Inferior parietal cortex (tissue), 1 donor: ENCODE measurements around the gene LSM2.
"Not testable (repeated sequence)": the region's sequence is repeated elsewhere in the genome, so short reads cannot be mapped to it uniquely, and the experiment has no call there.

Experiments used
- DNase-seq: peaks from one replicate; pipeline ENCODE4 v3.0.0-alpha.2; 2016; ENCODE audit errors: extremely low spot score

The LSM2 gene

GRCh38 chr6:31797588-31797987 lies 9.2 kb downstream of the LSM2 start:
- no peak for DNase-seq

GRCh38 chr6:31796993-31797385 lies 9.8 kb downstream of the LSM2 start:
- no peak for DNase-seq

- peak; percentile 86 for DNase-seq
Observed at GRCh38 chr6:31795616-31796298, 11.0 kb downstream of the LSM2 start, which contains the start of gene VARS1. TSS of gene VARS1 (minus strand) at chr6:31795752. CDS start at chr6:31795217, 535 bp downstream.

GRCh38 chr6:31794866-31795615 lies 11.7 kb downstream of the LSM2 start:
- DNase-seq = no peak

GRCh38 chr6:31794294-31794865 lies 12.4 kb downstream of the LSM2 start:
- peak; percentile 29 for DNase-seq

- not testable (repeated sequence) for DNase-seq
Observed at GRCh38 chr6:31793927-31794245, 12.9 kb downstream of the LSM2 start.

GRCh38 chr6:31792761-31793171 lies 14.0 kb downstream of the LSM2 start:
- DNase-seq = no peak

- no peak for DNase-seq
Observed at GRCh38 chr6:31792090-31792374, 14.7 kb downstream of the LSM2 start.

- DNase-seq = peak; percentile 51
Observed at GRCh38 chr6:31791324-31792089, 15.3 kb downstream of the LSM2 start.

- DNase-seq = no peak
Observed at GRCh38 chr6:31785475-31785874, 21.3 kb downstream of the LSM2 start.

- no peak for DNase-seq
Observed at GRCh38 chr6:31784098-31784925, 22.5 kb downstream of the LSM2 start.

GRCh38 chr6:31782126-31782855 lies 24.5 kb downstream of the LSM2 start:
- DNase-seq = no peak

- DNase-seq = no peak
Observed at GRCh38 chr6:31781244-31782125, 25.3 kb downstream of the LSM2 start.

- no peak for DNase-seq
Observed at GRCh38 chr6:31780507-31781243, 26.1 kb downstream of the LSM2 start.

GRCh38 chr6:31779908-31780307 lies 26.9 kb downstream of the LSM2 start:
- DNase-seq = no peak

GRCh38 chr6:31778999-31779885 lies 27.5 kb downstream of the LSM2 start:
- DNase-seq = no peak

GRCh38 chr6:31778193-31778592 lies 28.6 kb downstream of the LSM2 start:
- no peak for DNase-seq

- no peak for DNase-seq
Observed at GRCh38 chr6:31777667-31778050, 29.1 kb downstream of the LSM2 start.
